IPS-NIHi11 (cell line): ENCODE results near the gene ADRA1B.

Source experiments
- DNase-seq: peaks from one replicate; pipeline ENCODE4 v3.0.0; 2012; ENCODE audit warnings: mixed read lengths, low spot score

ADRA1B gene

GRCh38 chr5:159901772-159902171 lies 14.5 kb upstream of the ADRA1B start:
- DNase-seq = no peak

GRCh38 chr5:159902444-159903121 lies 13.7 kb upstream of the ADRA1B start:
- DNase-seq = no peak

GRCh38 chr5:159903131-159903530 lies 13.2 kb upstream of the ADRA1B start:
- no peak for DNase-seq

- DNase-seq = no peak
These were observed 11.4 kb upstream of the ADRA1B start for GRCh38 chr5:159904874-159905273.

GRCh38 chr5:159905496-159905895 lies 10.8 kb upstream of the ADRA1B start:
- DNase-seq = peak; percentile 18

GRCh38 chr5:159906463-159906862 lies 9.8 kb upstream of the ADRA1B start:
- no peak for DNase-seq

GRCh38 chr5:159906943-159907342 lies 9.3 kb upstream of the ADRA1B start:
- peak; percentile 26 for DNase-seq

GRCh38 chr5:159907689-159908590 lies 8.3 kb upstream of the ADRA1B start:
- DNase-seq = no peak

- DNase-seq = no peak
These were observed 7.7 kb upstream of the ADRA1B start for GRCh38 chr5:159908591-159908940.

- DNase-seq = no peak
These were observed 7.2 kb upstream of the ADRA1B start for GRCh38 chr5:159909126-159909525.

GRCh38 chr5:159910207-159910842 lies 6.0 kb upstream of the ADRA1B start:
- DNase-seq = no peak

- DNase-seq = no peak
These were observed 5.4 kb upstream of the ADRA1B start for GRCh38 chr5:159910843-159911229.

GRCh38 chr5:159911349-159911748 lies 4.9 kb upstream of the ADRA1B start:
- no peak for DNase-seq

GRCh38 chr5:159912033-159912800 lies 4.1 kb upstream of the ADRA1B start:
- DNase-seq = no peak

- no peak for DNase-seq
These were observed 3.2 kb upstream of the ADRA1B start for GRCh38 chr5:159913048-159913447.

- no peak for DNase-seq
These were observed 2.8 kb upstream of the ADRA1B start for GRCh38 chr5:159913501-159913900.

GRCh38 chr5:159916841-159917761 lies 819 bp downstream of the ADRA1B start:
- DNase-seq = no peak

- DNase-seq = no peak
These were observed 1.7 kb downstream of the ADRA1B start for GRCh38 chr5:159917994-159918393.

GRCh38 chr5:159921721-159922120 lies 5.4 kb downstream of the ADRA1B start:
- DNase-seq = no peak

- DNase-seq = no peak
These were observed 6.7 kb downstream of the ADRA1B start for GRCh38 chr5:159923008-159923407.
